Keratinocyte (primary cell): ENCODE results near the gene TDRD3. TPM values are rescaled to one million over a fixed set of nuclear protein-coding genes. Genes with fewer than 3 reads are reported as not detected.

Source experiments
- DNase-seq: peaks from one replicate; pipeline ENCODE4 v3.0.0-alpha.2; 2011; ENCODE audit warnings: low read depth, missing footprints, low spot score
- FAIRE-seq: peaks from 2 replicates; lab custom pipeline; 2011; peaks lifted over from hg19 to GRCh38; lab: Jason Lieb, UNC
- H2AFZ ChIP-seq: 2 replicates; pipeline ENCODE4 v1.6.0; 2012; ENCODE audit warnings: low read length, control low read depth, inconsistent platforms; ENCODE audit not compliant: control insufficient read depth
- H3K27ac ChIP-seq: 2 replicates; pipeline ENCODE4 v1.5.1; 2011; ENCODE audit warnings: low read length; ENCODE audit not compliant: control insufficient read depth, insufficient read depth
- H3K27me3 ChIP-seq: 3 replicates; pipeline ENCODE4 v1.6.0; 2011; ENCODE audit warnings: low read length; ENCODE audit not compliant: control insufficient read depth, insufficient read depth; ENCODE audit errors: extremely low read depth
- H3K36me3 ChIP-seq, 2 experiments: 2 replicates in 1 of 2; 3 replicates in 1 of 2; pipeline ENCODE4 v1.5.1; 2011; ENCODE audit warnings: low read length in 2 of 2, mild to moderate bottlenecking in 1 of 2; ENCODE audit not compliant: control insufficient read depth in 2 of 2, insufficient read depth in 2 of 2; ENCODE audit errors: extremely low read depth in 1 of 2
- H3K4me1 ChIP-seq: 3 replicates; pipeline ENCODE4 v1.5.1; 2011; ENCODE audit warnings: low read length; ENCODE audit not compliant: control insufficient read depth, insufficient read depth; ENCODE audit errors: extremely low read depth
- H3K4me2 ChIP-seq: 3 replicates; pipeline ENCODE4 v1.6.0; 2011; ENCODE audit warnings: low read depth, low read length; ENCODE audit not compliant: control insufficient read depth, insufficient read depth; ENCODE audit errors: extremely low read depth
- H3K4me3 ChIP-seq, 3 experiments: fragments of 200-600 bp in 1 of 3; sonication (generic) in 1 of 3; 2 replicates in 2 of 3; 3 replicates in 1 of 3; pipeline ENCODE4 v1.5.1; 2011 to 2016; ENCODE audit warnings: low read length in 3 of 3, mild to moderate bottlenecking in 3 of 3, control low read depth in 2 of 3, inconsistent platforms in 1 of 3, low read depth in 1 of 3, mixed read lengths in 1 of 3, mixed run types in 1 of 3, moderate library complexity in 1 of 3; ENCODE audit not compliant: control insufficient read depth in 2 of 3, insufficient read depth in 2 of 3; ENCODE audit errors: extremely low read depth in 1 of 3
- H3K79me2 ChIP-seq: 2 replicates; pipeline ENCODE4 v1.6.0; 2012; ENCODE audit warnings: low read length; ENCODE audit not compliant: control insufficient read depth, insufficient read depth
- H3K9ac ChIP-seq: 3 replicates; pipeline ENCODE4 v1.6.0; 2011; ENCODE audit warnings: low read length; ENCODE audit not compliant: control insufficient read depth, insufficient read depth; ENCODE audit errors: extremely low read depth
- H3K9me1 ChIP-seq: 3 replicates; pipeline ENCODE4 v1.6.0; 2011; ENCODE audit warnings: low read length; ENCODE audit not compliant: control insufficient read depth, insufficient read depth; ENCODE audit errors: extremely low read depth
- H3K9me3 ChIP-seq: 2 replicates; pipeline ENCODE4 v1.5.1; 2012; ENCODE audit warnings: low read depth, low read length; ENCODE audit not compliant: control insufficient read depth
- H4K20me1 ChIP-seq: 3 replicates; pipeline ENCODE4 v1.6.0; 2011; ENCODE audit warnings: low read length; ENCODE audit not compliant: control insufficient read depth, insufficient read depth; ENCODE audit errors: extremely low read depth
- CTCF ChIP-seq, 3 experiments: IDR thresholded peaks in 1 of 3; conservative IDR thresholded peaks in 1 of 3; optimal IDR thresholded peaks in 1 of 3; 2 replicates in 2 of 3; 3 replicates in 1 of 3; pipeline versions ENCODE3 to v1.5.1; 2011; ENCODE audit warnings: low read length in 3 of 3, mild to moderate bottlenecking in 3 of 3, moderate library complexity in 2 of 3, control low read depth in 1 of 3, inconsistent platforms in 1 of 3; ENCODE audit not compliant: insufficient read depth in 2 of 3; ENCODE audit errors: extremely low read depth in 1 of 3
- EZH2 ChIP-seq: IDR thresholded peaks from one replicate; pipeline ENCODE4 v1.6.1; 2012; ENCODE audit warnings: inconsistent platforms, mild to moderate bottlenecking, low read length, moderate library complexity
- dilution Hi-C: fragments of 300-500 bp; cut with MboI; formaldehyde crosslinking; loops from one replicate; pipeline ENCODE4 v1.7.0; 2020; ENCODE audit warnings: low sequenced_read_pairs; ENCODE audit not compliant: extremely low pct_ligation_motif_present
- polyA plus RNA-seq, 5 experiments: library from polyadenylated mRNA; depleted of rRNA in 3 of 5; stranded (reverse) in 3 of 5; stranded (forward) in 1 of 5; unstranded in 1 of 5; fragments of >200 nt; gene quantifications; 1 replicate in 1 of 5; 2 replicates in 3 of 5; 3 replicates in 1 of 5; pipeline versions ENCODE4 v1.2.1 to v1.2.3, GENCODE V29; 2011 to 2012; ENCODE audit warnings: missing spikeins in 2 of 5, low read depth in 1 of 5, low replicate concordance in 1 of 5

The TDRD3 gene
- polyA plus RNA-seq, 1 donor (not counting 4 experiments of a cell fraction or from before 2014, with no cell fraction given), result 10.7 TPM

GRCh38 chr13:60511637-60512036, 114.6 kb downstream of the TDRD3 start:
- no peaks in the 10 kb centered on the region for H3K27me3 ChIP-seq
- no peak overlapping the region for H2AFZ ChIP-seq
- H3K9me3 ChIP-seq, result no peaks in the 10 kb centered on the region
- TF ChIP-seq CTCF (optimal IDR thresholded peaks at IDR 0.05 in 1 of 3, IDR thresholded peaks at IDR 0.05 in 1 of 3, conservative IDR thresholded peaks at IDR 0.05 in 1 of 3; ENCODE audit: extremely low read depth in 1 of 3, insufficient read depth in 2 of 3, low read length in 3 of 3) (no peak), EZH2 (no peak)
- no peak overlapping the region for H3K4me2 ChIP-seq
- no peaks in the 10 kb centered on the region for H4K20me1 ChIP-seq
- FAIRE-seq (no peak), DNase-seq (no peak)
- no peaks in the 10 kb centered on the region for H3K9me1 ChIP-seq
- no peak overlapping the region for H3K9ac ChIP-seq
- H3K36me3 ChIP-seq, result peaks cover 0 to 2% of the 10 kb centered on the region in 2 experiments
- H3K27ac ChIP-seq, result no peak overlapping the region
- dilution Hi-C loops, result no loop called here
- no peak overlapping the region for H3K4me3 ChIP-seq
- H3K79me2 ChIP-seq, result no peaks in the 10 kb centered on the region
- H3K4me1 ChIP-seq, result peaks cover 2% of the 10 kb centered on the region

GRCh38 chr13:60514891-60515290, 117.9 kb downstream of the TDRD3 start:
- Histone ChIP-seq H3K9me1 (no peaks in the 10 kb centered on the region), H2AFZ (no peak overlapping the region), H3K79me2 (no peaks in the 10 kb centered on the region), H3K4me2 (no peak overlapping the region), H3K27me3 (no peaks in the 10 kb centered on the region), H3K9ac (no peak overlapping the region), H3K27ac (no peak overlapping the region), H3K36me3 (peaks cover 0 to 2% of the 10 kb centered on the region in 2 experiments), H3K9me3 (no peaks in the 10 kb centered on the region), H4K20me1 (no peaks in the 10 kb centered on the region), H3K4me3 (no peak overlapping the region), H3K4me1 (peaks cover 1% of the 10 kb centered on the region)
- no peak for DNase-seq
- TF ChIP-seq CTCF (optimal IDR thresholded peaks at IDR 0.05 in 1 of 3, IDR thresholded peaks at IDR 0.05 in 1 of 3, conservative IDR thresholded peaks at IDR 0.05 in 1 of 3; ENCODE audit: extremely low read depth in 1 of 3, insufficient read depth in 2 of 3, low read length in 3 of 3) (no peak), EZH2 (no peak)
- dilution Hi-C loops, result no loop called here
- FAIRE-seq, result no peak
